SIG-M5 (cell line): ENCODE data around the gene LRP2BP.
"Not testable (repeated sequence)": the region's sequence is repeated elsewhere in the genome, so short reads cannot be mapped to it uniquely, and the experiment has no call there.

Source experiments
- DNase-seq: peaks from one replicate; lab custom pipeline; 2025; lab: John Stamatoyannopoulos, UW

LRP2BP gene

GRCh38 chr4:185325721-185326120 lies 70.0 kb downstream of the LRP2BP start:
- DNase-seq, result not testable (repeated sequence)

DNA sequence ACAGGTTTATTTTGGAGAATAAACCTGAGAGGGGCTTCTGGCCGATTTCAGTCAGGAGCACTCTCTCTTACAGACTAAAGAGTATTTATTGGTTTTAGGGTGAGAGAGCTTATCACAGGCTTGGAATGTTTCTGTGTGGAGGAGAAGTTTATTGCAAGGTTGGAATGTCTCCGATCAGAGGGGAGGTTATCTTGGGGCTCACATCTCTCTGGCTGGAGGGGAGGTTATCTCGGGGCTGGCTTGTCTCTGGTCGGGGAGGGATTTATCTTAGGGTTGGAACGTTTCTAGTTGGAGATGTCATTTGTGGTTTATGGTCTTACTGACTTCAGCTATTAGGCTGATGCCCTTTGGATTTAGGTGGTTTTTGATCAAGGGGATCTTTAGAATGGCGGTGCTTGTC lies 71.4 kb downstream of the LRP2BP start:
- not testable (repeated sequence) for DNase-seq

GRCh38 chr4:185323606-185324005 lies 72.1 kb downstream of the LRP2BP start:
- no peak for DNase-seq

DNA sequence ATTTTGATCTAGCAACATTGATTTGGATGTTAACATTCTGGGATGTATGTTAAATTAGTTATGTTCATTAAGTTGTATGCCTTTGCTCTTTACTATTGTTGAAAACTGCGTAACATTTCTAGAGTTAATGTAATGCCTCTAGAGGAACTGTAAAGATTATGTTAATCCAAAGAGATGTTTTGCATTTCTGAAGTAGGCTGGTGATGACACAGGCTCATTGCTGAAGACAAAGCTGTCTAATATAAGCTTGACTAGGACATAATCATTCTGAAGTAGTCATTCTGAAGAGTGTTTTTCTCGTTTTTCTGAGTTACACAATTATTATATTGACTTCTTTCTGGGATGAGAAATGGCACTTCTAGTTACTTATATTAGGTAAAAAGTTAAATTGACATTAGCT lies 72.9 kb downstream of the LRP2BP start:
- DNase-seq, result no peak

GRCh38 chr4:185318679-185319078 lies 77.0 kb downstream of the LRP2BP start:
- no peak for DNase-seq

- no peak for DNase-seq
These were observed 77.8 kb downstream of the LRP2BP start for GRCh38 chr4:185317880-185318279.

DNA sequence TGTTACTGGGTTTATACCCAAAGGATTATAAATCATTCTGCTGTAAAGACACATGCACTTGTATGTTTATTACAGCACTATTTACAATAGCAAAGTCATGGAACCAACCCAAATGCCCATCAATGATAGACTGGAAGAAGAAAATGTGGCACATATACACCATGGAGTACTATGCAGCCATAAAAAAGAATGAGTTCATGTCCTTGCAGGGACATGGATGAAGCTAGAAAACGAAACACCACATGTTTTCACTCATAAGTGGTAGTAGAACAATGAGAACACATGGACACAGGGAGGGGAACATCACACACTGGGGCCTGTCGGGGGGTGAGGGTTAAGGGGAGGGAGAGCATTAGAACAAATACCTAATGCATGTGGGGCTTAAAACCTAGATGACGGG lies 78.3 kb downstream of the LRP2BP start:
- DNase-seq, result not testable (repeated sequence)
